ENCODE results near the gene GID8. TPM values are rescaled to one million over a fixed set of nuclear protein-coding genes. Genes with fewer than 3 reads are reported as not detected.

GID8 gene
- total and polyA plus RNA-seq, 2 of the 13 experiments (the other 11 are each of a cell fraction or from before 2014, with no cell fraction given) = 39.6 to 59.8 TPM

DNA sequence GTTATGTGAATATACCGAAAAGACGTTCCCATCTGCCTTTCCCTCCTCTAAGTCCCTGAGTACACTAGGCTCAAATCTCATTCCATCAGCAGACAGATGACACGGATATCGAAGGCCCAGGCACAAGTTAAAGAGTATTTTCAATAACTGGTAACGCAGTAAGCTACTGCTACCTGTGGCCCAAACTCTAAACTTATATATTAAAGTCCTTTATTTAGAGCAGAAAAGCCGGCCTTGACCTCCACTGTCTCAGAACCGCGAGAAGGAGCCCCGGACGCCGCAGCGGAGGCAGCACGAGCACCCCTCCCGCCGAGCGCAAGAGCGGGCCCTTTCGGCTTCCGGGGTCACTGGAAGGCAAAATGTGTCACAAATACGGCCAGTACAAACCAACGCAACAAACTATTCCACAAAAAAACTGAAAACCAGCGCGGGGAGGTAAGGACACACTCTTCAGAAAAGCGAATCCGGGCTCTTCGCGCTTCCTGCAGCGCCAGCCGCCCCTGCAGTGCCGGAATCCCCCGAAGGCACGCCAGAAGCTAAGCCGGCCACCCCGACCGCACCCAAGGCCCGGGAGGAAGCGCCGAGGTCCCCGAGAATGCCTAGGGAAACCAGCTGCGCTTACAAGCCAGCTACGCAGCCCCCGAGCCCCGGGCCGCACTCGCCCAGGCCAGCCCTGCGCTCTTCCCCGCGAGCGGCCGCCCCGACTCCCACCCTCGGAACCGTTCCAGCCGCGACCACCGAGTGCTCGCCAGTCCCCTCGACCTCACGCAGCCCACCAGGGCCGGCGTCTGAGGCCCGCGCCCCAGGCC is 12.3 kb upstream of the GID8 start (continued):
- no peak for TF ChIP-seq ZNF646 (CRISPR knock-in tag; IDR thresholded peaks at IDR 0.05)
- TF ChIP-seq KDM4B (CRISPR knock-in tag; IDR thresholded peaks at IDR 0.05) = peak; percentile 41; the same call in 1 of the 2 replicates
- TF ChIP-seq, protein P1, sequence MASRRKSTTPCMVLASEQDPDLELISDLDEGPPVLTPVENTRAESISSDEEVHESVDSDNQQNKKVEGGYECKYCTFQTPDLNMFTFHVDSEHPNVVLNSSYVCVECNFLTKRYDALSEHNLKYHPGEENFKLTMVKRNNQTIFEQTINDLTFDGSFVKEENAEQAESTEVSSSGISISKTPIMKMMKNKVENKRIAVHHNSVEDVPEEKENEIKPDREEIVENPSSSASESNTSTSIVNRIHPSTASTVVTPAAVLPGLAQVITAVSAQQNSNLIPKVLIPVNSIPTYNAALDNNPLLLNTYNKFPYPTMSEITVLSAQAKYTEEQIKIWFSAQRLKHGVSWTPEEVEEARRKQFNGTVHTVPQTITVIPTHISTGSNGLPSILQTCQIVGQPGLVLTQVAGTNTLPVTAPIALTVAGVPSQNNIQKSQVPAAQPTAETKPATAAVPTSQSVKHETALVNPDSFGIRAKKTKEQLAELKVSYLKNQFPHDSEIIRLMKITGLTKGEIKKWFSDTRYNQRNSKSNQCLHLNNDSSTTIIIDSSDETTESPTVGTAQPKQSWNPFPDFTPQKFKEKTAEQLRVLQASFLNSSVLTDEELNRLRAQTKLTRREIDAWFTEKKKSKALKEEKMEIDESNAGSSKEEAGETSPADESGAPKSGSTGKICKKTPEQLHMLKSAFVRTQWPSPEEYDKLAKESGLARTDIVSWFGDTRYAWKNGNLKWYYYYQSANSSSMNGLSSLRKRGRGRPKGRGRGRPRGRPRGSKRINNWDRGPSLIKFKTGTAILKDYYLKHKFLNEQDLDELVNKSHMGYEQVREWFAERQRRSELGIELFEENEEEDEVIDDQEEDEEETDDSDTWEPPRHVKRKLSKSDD (CRISPR knock-in tag; IDR thresholded peaks at IDR 0.05; ENCODE audit: low read depth) = no peak
- no peak for TF ChIP-seq REXO4 (CRISPR knock-in tag; IDR thresholded peaks at IDR 0.05; ENCODE audit: borderline replicate concordance)
- peak; percentile 62; the same call in 1 of the 2 replicates for TF ChIP-seq ZNF274 (CRISPR knock-in tag; IDR thresholded peaks at IDR 0.05)
- TF ChIP-seq ZNF451 (CRISPR knock-in tag; IDR thresholded peaks at IDR 0.05) = 0 out of 2 replicates have a peak, but pooled peaks have one; percentile 33
- TF ChIP-seq TAF1 (CRISPR knock-in tag; IDR thresholded peaks at IDR 0.05) = peak; percentile 42; the same call in 1 of the 2 replicates
- TF ChIP-seq, protein P2, sequence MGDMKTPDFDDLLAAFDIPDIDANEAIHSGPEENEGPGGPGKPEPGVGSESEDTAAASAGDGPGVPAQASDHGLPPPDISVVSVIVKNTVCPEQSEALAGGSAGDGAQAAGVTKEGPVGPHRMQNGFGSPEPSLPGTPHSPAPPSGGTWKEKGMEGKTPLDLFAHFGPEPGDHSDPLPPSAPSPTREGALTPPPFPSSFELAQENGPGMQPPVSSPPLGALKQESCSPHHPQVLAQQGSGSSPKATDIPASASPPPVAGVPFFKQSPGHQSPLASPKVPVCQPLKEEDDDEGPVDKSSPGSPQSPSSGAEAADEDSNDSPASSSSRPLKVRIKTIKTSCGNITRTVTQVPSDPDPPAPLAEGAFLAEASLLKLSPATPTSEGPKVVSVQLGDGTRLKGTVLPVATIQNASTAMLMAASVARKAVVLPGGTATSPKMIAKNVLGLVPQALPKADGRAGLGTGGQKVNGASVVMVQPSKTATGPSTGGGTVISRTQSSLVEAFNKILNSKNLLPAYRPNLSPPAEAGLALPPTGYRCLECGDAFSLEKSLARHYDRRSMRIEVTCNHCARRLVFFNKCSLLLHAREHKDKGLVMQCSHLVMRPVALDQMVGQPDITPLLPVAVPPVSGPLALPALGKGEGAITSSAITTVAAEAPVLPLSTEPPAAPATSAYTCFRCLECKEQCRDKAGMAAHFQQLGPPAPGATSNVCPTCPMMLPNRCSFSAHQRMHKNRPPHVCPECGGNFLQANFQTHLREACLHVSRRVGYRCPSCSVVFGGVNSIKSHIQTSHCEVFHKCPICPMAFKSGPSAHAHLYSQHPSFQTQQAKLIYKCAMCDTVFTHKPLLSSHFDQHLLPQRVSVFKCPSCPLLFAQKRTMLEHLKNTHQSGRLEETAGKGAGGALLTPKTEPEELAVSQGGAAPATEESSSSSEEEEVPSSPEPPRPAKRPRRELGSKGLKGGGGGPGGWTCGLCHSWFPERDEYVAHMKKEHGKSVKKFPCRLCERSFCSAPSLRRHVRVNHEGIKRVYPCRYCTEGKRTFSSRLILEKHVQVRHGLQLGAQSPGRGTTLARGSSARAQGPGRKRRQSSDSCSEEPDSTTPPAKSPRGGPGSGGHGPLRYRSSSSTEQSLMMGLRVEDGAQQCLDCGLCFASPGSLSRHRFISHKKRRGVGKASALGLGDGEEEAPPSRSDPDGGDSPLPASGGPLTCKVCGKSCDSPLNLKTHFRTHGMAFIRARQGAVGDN (CRISPR knock-in tag; IDR thresholded peaks at IDR 0.05) = peak; percentile 40; the same call in 1 of the 2 replicates
- no peak; the same call in 1 of the 2 replicates for TF ChIP-seq POLR2AphosphoS2 (IDR thresholded peaks at IDR 0.05; ENCODE audit: low read depth, low read length)
- TF ChIP-seq, protein P3, sequence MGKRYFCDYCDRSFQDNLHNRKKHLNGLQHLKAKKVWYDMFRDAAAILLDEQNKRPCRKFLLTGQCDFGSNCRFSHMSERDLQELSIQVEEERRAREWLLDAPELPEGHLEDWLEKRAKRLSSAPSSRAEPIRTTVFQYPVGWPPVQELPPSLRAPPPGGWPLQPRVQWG (CRISPR knock-in tag; IDR thresholded peaks at IDR 0.05; ENCODE audit: borderline replicate concordance, low read depth) = no peak
- TF ChIP-seq BCL6 (CRISPR knock-in tag; IDR thresholded peaks at IDR 0.05) = no peak
- TF ChIP-seq SALL2 (CRISPR knock-in tag; IDR thresholded peaks at IDR 0.05) = no peak
- no peak for TF ChIP-seq ETV6 (CRISPR knock-in tag; conservative IDR thresholded peaks at IDR 0.05)
- peak; percentile 43; the same call in 1 of the 2 replicates for TF ChIP-seq ZNF598 (CRISPR knock-in tag; IDR thresholded peaks at IDR 0.05; ENCODE audit: borderline replicate concordance)
